CD4-positive, alpha-beta memory T cell (primary cell): ENCODE measurements around the gene KIF26A. TPM values are rescaled to one million over a fixed set of nuclear protein-coding genes. Genes with fewer than 3 reads are reported as not detected.

Experiments
- CTCF ChIA-PET: fragments of 350-600 bp; sonication (Branson Sonifier 250); formaldehyde crosslinking; loops from one replicate; lab custom pipeline; 2021; ENCODE audit warnings: inconsistent platforms; ENCODE audit not compliant: partially characterized antibody; lab: Charles Lee
- POLR2A ChIA-PET: fragments of 350-600 bp; sonication (Branson Sonifier 250); formaldehyde crosslinking; loops from one replicate; lab custom pipeline; 2021; ENCODE audit not compliant: partially characterized antibody; lab: Charles Lee
- DNase-seq, 5 donors: peaks; one replicate each; pipeline versions ENCODE4 v3.0.0 to v3.0.0-alpha.2; 2020 to 2022; ENCODE audit warnings: mixed read lengths in 1 of 5
- H3K27ac ChIP-seq: one replicate; pipeline ENCODE4 v1.7.0; 2013; ENCODE audit warnings: low read depth, low read length
- H3K27me3 ChIP-seq: 2 replicates; pipeline ENCODE4 v1.7.0; 2013; ENCODE audit warnings: mild to moderate bottlenecking, low read length, moderate library complexity; ENCODE audit not compliant: insufficient read depth
- H3K36me3 ChIP-seq: 2 replicates; pipeline ENCODE4 v1.7.0; 2013; ENCODE audit warnings: mild to moderate bottlenecking, low read length, moderate library complexity; ENCODE audit not compliant: insufficient read depth
- H3K4me1 ChIP-seq: 2 replicates; pipeline ENCODE4 v1.7.0; 2013; ENCODE audit warnings: mild to moderate bottlenecking, low read length, moderate library complexity; ENCODE audit not compliant: insufficient read depth
- H3K4me3 ChIP-seq, 2 donors: one replicate each; pipeline ENCODE4 v1.7.0; 2013; ENCODE audit warnings: low read length in 2 of 2, mild to moderate bottlenecking in 1 of 2
- H3K9me3 ChIP-seq, 2 donors: one replicate each; pipeline ENCODE4 v1.7.0; 2013; ENCODE audit warnings: low read length in 2 of 2, control low read depth in 1 of 2; ENCODE audit not compliant: control insufficient read depth in 1 of 2
- H3K27ac Mint-ChIP-seq, 7 donors: one replicate each; pipeline ENCODE4 v1.8.0; 2020 to 2021; ENCODE audit warnings: mixed read lengths in 7 of 7, mild to moderate bottlenecking in 6 of 7, inconsistent platforms in 3 of 7, moderate library complexity in 3 of 7
- H3K27me3 Mint-ChIP-seq, 2 donors: one replicate each; pipeline ENCODE4 v1.8.0; 2020 to 2021; ENCODE audit warnings: mixed read lengths in 2 of 2
- H3K36me3 Mint-ChIP-seq, 2 donors: one replicate each; pipeline ENCODE4 v1.8.0; 2020 to 2021; ENCODE audit warnings: mixed read lengths in 2 of 2, inconsistent platforms in 1 of 2, mild to moderate bottlenecking in 1 of 2
- H3K4me1 Mint-ChIP-seq, 4 donors: one replicate each; pipeline ENCODE4 v1.8.0; 2020 to 2021; ENCODE audit warnings: mixed read lengths in 4 of 4, mild to moderate bottlenecking in 1 of 4
- H3K4me3 Mint-ChIP-seq, 8 donors: one replicate each; pipeline ENCODE4 v1.8.0; 2020 to 2021; ENCODE audit warnings: mixed read lengths in 8 of 8, mild to moderate bottlenecking in 7 of 8, moderate library complexity in 6 of 8, inconsistent platforms in 3 of 8
- H3K9me3 Mint-ChIP-seq, 8 donors: one replicate each; pipeline ENCODE4 v1.8.0; 2020 to 2021; ENCODE audit warnings: mixed read lengths in 8 of 8, mild to moderate bottlenecking in 5 of 8, inconsistent platforms in 3 of 8, moderate library complexity in 1 of 8
- intact Hi-C: fragments of 100-400 bp; cut with micrococcal nuclease; formaldehyde crosslinking; loops from one replicate; pipeline ENCODE4 v1.15.1; 2023
- polyA plus RNA-seq, 2 donors: library from polyadenylated mRNA; unstranded; fragments of 300-500 nt; fragmentation: Illumina TruSeq; gene quantifications; one replicate each; pipeline ENCODE4 v1.2.3, GENCODE V29; 2021
- total RNA-seq, 2 experiments: library from RNA; stranded (reverse); gene quantifications; one replicate each; pipeline ENCODE4 v1.2.3, GENCODE V29; 2021

KIF26A gene
- total and polyA plus RNA-seq, 4 experiments from 2014 or later = 0.05 to 0.23 (median 0.22) TPM; not detected in 1

- POLR2A ChIA-PET = no interaction called here
- no peak for DNase-seq
Observed at GRCh38 chr14:104136472-104137296, 1.7 kb upstream of the KIF26A start.

GRCh38 chr14:104137297-104138097, 890 bp upstream of the KIF26A start:
- Mint-ChIP-seq H3K36me3 (no peaks in the 10 kb centered on the region), H3K27me3 (peaks cover 23 to 25% of the 10 kb centered on the region in 2 donors), H3K9me3 (no peaks in the 10 kb centered on the region), H3K4me3 (peak overlapping the region; percentile 36 to 70 (median 64)), H3K27ac (peak overlapping the region in 2 of 7 donors; percentile 15 to 57), H3K4me1 (peaks cover 2 to 9% (median 5%) of the 10 kb centered on the region in 4 donors)
- DNase-seq = peak in 4 of 5 donors; percentile 43 to 60 (median 52)
- H3K9me3 ChIP-seq = no peaks in the 10 kb centered on the region
- ChIA-PET POLR2A (interaction anchor here (0.6 to 1.0 kb wide), 2 partner anchors 262 to 378 kb away, joined by 3 to 6 read pairs; no protein-coding TSS in a partner anchor), CTCF (interaction anchor here (0.7 to 1.5 kb wide), 5 partner anchors 10 to 427 kb away, joined by 3 to 14 read pairs (median 5); no protein-coding TSS in a partner anchor)
- peaks cover 13% of the 10 kb centered on the region for H3K27me3 ChIP-seq
- H3K4me1 ChIP-seq = peaks cover 15% of the 10 kb centered on the region
- intact Hi-C loops = loop anchor here (1.0 kb wide), 1 partner anchor 59 kb away; no protein-coding TSS in a partner anchor
- H3K4me3 ChIP-seq = peak overlapping the region in 1 of 2 donors; percentile 24
- H3K36me3 ChIP-seq = no peaks in the 10 kb centered on the region
- H3K27ac ChIP-seq = no peak overlapping the region

More at GRCh38 chr14:104136472-104137296, 1.7 kb upstream of the KIF26A start:
- peak overlapping the region; percentile 13 to 76 (median 62) for H3K4me3 Mint-ChIP-seq
- H3K27ac ChIP-seq = no peak overlapping the region
- CTCF ChIA-PET = interaction anchor here (1.5 kb wide), 1 partner anchor 428 kb away, joined by 14 read pairs; no protein-coding TSS in a partner anchor
- peaks cover 15% of the 10 kb centered on the region for H3K4me1 ChIP-seq
- H3K9me3 ChIP-seq = no peaks in the 10 kb centered on the region
- no peaks in the 10 kb centered on the region for H3K36me3 Mint-ChIP-seq
- intact Hi-C loops = loop anchor here (1.0 kb wide), 1 partner anchor 58 kb away; no protein-coding TSS in a partner anchor
- peaks cover 0 to under 1% (median 0%) of the 10 kb centered on the region in 8 donors for H3K9me3 Mint-ChIP-seq
- H3K36me3 ChIP-seq = no peaks in the 10 kb centered on the region
- peak overlapping the region in 2 of 7 donors; percentile 15 to 57 for H3K27ac Mint-ChIP-seq
- peaks cover 2 to 9% (median 5%) of the 10 kb centered on the region in 4 donors for H3K4me1 Mint-ChIP-seq
- peak overlapping the region in 1 of 2 donors; percentile 24 for H3K4me3 ChIP-seq
- peaks cover 13% of the 10 kb centered on the region for H3K27me3 ChIP-seq
- H3K27me3 Mint-ChIP-seq = peaks cover 31 to 32% of the 10 kb centered on the region in 2 donors

GRCh38 chr14:104138718-104139459, 502 bp downstream of the KIF26A start:
- no peak overlapping the region for H3K27ac ChIP-seq
- Mint-ChIP-seq H3K27ac (no peak overlapping the region), H3K36me3 (no peaks in the 10 kb centered on the region), H3K4me1 (peaks cover 2 to 9% (median 5%) of the 10 kb centered on the region in 4 donors), H3K9me3 (no peaks in the 10 kb centered on the region), H3K4me3 (peak overlapping the region in 3 of 8 donors; percentile 15 to 46 (median 39)), H3K27me3 (peaks cover 18 to 22% of the 10 kb centered on the region in 2 donors)
- peaks cover 15% of the 10 kb centered on the region for H3K4me1 ChIP-seq
- DNase-seq = no peak
- POLR2A ChIA-PET = no interaction called here
- no peak overlapping the region for H3K4me3 ChIP-seq
- H3K36me3 ChIP-seq = no peaks in the 10 kb centered on the region
- CTCF ChIA-PET = interaction anchor here (1.4 to 1.6 kb wide), 2 partner anchors 261 to 496 kb away, joined by 3 to 7 read pairs; no protein-coding TSS in a partner anchor
- H3K27me3 ChIP-seq = peaks cover 4% of the 10 kb centered on the region
- intact Hi-C loops = no loop called here
- H3K9me3 ChIP-seq = no peaks in the 10 kb centered on the region

GRCh38 chr14:104139460-104140212, 1.2 kb downstream of the KIF26A start:
- POLR2A ChIA-PET = no interaction called here
- CTCF ChIA-PET = interaction anchor here (1.1 to 1.9 kb wide), 4 partner anchors 62 to 495 kb away, joined by 3 to 7 read pairs (median 4); no protein-coding TSS in a partner anchor
- no peak overlapping the region for H3K27ac ChIP-seq
- H3K4me1 ChIP-seq = peaks cover 15% of the 10 kb centered on the region
- Mint-ChIP-seq H3K36me3 (no peaks in the 10 kb centered on the region), H3K27ac (peak overlapping the region in 1 of 7 donors; percentile 31), H3K4me1 (peaks cover 2 to 9% (median 5%) of the 10 kb centered on the region in 4 donors), H3K4me3 (peak overlapping the region in 3 of 8 donors; percentile 39 to 49 (median 46)), H3K27me3 (peaks cover 14 to 18% of the 10 kb centered on the region in 2 donors), H3K9me3 (no peaks in the 10 kb centered on the region)
- no peak for DNase-seq
- H3K9me3 ChIP-seq = no peaks in the 10 kb centered on the region
- H3K36me3 ChIP-seq = no peaks in the 10 kb centered on the region
- H3K4me3 ChIP-seq = no peak overlapping the region
- intact Hi-C loops = no loop called here
- H3K27me3 ChIP-seq = peaks cover 4% of the 10 kb centered on the region

GRCh38 chr14:104140213-104140462, 1.8 kb downstream of the KIF26A start:
- peak overlapping the region in 1 of 8 donors; percentile 49 for H3K4me3 Mint-ChIP-seq
- POLR2A ChIA-PET = no interaction called here

More at GRCh38 chr14:104140213-104140462, 1.8 kb downstream of the KIF26A start:
- peaks cover 3% of the 10 kb centered on the region for H3K27me3 ChIP-seq
- no peaks in the 10 kb centered on the region for H3K9me3 ChIP-seq
- CTCF ChIA-PET = interaction anchor here (1.1 to 1.9 kb wide), 4 partner anchors 62 to 495 kb away, joined by 3 to 7 read pairs (median 4); no protein-coding TSS in a partner anchor
- H3K9me3 Mint-ChIP-seq = no peaks in the 10 kb centered on the region
- intact Hi-C loops = no loop called here
- no peak for DNase-seq
- H3K4me3 ChIP-seq = no peak overlapping the region
- H3K27me3 Mint-ChIP-seq = peaks cover 13 to 14% of the 10 kb centered on the region in 2 donors
- peaks cover 15% of the 10 kb centered on the region for H3K4me1 ChIP-seq
- no peaks in the 10 kb centered on the region for H3K36me3 ChIP-seq
- H3K4me1 Mint-ChIP-seq = peaks cover 2 to 9% (median 5%) of the 10 kb centered on the region in 4 donors
- H3K27ac ChIP-seq = no peak overlapping the region
- no peak overlapping the region for H3K27ac Mint-ChIP-seq
- H3K36me3 Mint-ChIP-seq = no peaks in the 10 kb centered on the region
